ENCODE data around the gene PAX7.

DNA sequence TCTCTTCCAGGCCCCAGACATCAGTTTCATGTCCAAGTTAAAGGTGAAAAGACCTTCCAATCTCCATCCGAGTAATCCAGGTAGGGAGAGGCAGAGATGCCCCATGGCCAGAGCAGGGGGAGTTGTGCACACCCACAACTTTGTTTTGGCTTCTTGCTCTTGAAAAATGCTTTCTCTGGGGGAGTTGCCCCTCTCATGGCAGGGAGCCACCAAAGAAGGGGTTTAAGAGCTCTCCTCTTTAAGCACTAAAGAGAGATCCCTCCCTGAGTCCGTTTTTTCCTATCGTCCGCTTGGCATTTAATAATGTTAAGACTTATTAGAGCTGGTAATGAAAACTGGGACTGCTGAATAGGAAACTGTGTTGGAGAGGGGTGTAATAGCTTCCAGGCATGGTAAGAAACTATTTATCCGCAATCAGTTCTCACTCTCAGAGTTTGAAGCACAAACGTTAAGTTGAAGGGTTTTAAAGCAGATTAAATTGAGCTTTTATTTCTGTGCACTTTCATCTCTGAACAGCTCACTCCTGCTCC is 8.3 kb downstream of the PAX7 start:
- TF ChIP-seq ZSCAN18 (CRISPR knock-in tag; IDR thresholded peaks at IDR 0.05) (no peak), CTCF (IDR thresholded peaks at IDR 0.05) (no peak), NR3C1 (CRISPR knock-in tag; conservative IDR thresholded peaks at IDR 0.05; ENCODE audit: low read depth) (no peak), USF2 (CRISPR knock-in tag; IDR thresholded peaks at IDR 0.05) (no peak), MYBL2 (CRISPR knock-in tag; IDR thresholded peaks at IDR 0.05) (no peak), CBFB (CRISPR knock-in tag; IDR thresholded peaks at IDR 0.05; ENCODE audit: low read depth) (no peak)
- TF ChIP-seq, protein P1, sequence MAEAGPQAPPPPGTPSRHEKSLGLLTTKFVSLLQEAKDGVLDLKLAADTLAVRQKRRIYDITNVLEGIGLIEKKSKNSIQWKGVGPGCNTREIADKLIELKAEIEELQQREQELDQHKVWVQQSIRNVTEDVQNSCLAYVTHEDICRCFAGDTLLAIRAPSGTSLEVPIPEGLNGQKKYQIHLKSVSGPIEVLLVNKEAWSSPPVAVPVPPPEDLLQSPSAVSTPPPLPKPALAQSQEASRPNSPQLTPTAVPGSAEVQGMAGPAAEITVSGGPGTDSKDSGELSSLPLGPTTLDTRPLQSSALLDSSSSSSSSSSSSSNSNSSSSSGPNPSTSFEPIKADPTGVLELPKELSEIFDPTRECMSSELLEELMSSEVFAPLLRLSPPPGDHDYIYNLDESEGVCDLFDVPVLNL (CRISPR knock-in tag; IDR thresholded peaks at IDR 0.05; ENCODE audit: borderline replicate concordance, low read depth) = no peak
